ENCODE results near the gene TENM3.
"Not testable (repeated sequence)": the region's sequence is repeated elsewhere in the genome, so short reads cannot be mapped to it uniquely, and the experiment has no call there.

TENM3 gene

GRCh38 chr4:182228991-182229577 is 14.1 kb upstream of the TENM3 start:
- no peak for DNase-seq

- DNase-seq: no peak
Observed at GRCh38 chr4:182230256-182230655, 12.9 kb upstream of the TENM3 start.

DNA sequence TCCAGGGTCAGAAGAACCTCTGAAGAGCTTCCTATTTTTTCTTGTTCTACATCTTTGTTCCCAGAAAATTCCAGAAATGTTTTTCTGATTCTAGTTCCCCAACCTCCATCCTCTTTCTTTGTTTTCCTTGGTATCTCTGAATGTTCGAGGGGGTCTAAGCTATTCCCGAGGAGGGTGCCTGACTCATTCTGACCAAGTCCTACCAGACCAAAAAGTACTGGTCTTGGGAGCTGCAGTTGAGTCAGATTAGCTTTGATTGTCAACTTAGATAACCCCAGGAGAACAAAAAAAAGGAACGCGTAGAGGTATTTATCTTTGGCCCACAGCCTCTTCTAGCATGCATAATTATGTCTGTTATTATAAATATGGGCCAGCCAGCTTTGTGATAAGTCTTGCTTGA is 12.1 kb upstream of the TENM3 start:
- DNase-seq: no peak

- no peak for DNase-seq
Observed at GRCh38 chr4:182231496-182231895, 11.7 kb upstream of the TENM3 start.

- no peak for DNase-seq
Observed at GRCh38 chr4:182233310-182234090, 9.7 kb upstream of the TENM3 start.

DNA sequence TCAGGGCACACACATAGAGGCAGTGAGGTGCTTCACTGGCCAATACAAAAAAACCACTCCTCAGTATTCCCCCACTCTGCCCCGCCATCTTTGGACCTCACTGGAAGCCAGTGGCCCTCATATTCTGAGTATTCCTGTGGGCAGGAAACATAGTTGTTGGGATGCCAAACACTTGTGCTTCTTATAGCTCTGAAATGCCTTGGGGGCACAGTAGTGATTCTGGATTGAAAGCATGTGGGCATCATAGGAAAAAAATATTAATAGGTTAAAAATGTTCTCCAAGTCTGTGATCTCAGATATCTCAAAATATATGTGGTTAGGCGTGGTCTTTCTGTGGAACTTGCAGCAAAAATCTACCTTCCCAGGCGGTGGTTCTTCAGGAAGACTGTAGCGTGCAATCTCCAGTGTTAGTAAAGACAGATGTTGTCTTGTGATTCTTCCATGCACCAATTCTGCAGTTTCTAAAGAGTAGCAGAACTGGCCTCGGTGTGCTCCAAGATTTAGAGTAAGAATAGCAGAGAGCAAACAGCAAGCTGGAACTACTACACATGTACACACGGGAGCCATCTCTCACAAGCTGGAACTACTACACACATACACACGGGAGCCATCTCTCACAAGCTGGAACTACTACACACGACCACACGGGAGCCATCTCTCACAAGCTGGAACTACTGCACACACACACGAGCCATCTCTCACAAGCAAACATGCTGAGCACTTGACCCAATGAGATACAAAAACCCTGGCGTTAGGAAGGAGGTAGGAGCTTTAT is 8.0 kb upstream of the TENM3 start:
- DNase-seq: no peak

DNA sequence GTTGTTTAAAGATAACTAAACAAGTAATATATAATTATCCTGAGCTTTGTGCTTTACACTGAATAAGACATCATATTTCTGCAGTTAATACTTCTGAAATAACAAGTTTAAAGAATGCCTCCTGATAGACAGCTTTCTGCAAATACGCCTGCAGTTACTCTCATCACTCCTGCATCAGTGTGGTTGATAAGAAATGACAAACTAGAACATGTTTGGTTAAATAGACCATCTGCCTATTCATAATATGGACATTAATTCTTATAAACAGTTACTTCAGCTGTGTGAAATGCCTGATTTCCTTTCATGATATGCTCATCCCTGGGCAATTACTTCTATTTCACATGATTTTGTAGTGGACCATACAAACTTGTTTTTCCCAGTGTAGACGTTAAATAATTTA is 7.0 kb upstream of the TENM3 start:
- no peak for DNase-seq

DNA sequence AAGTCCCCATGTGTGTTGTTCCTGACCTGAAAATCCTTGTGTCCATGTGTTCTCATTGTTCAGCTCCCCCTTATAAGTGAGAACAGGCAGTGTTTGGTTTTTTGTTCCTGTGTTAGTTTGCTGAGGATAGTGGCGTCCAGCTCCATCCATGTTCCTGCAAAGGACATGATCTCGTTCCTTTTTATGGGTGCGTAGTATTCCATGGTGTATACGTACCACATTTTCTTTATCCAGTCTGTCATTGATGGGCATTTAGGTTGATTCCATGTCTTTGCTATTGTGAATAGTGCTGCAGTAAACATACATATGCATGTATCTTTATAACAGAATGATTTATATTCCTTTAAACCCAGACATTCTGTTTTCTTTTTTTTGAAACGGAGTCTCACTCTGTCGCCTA is 6.2 kb upstream of the TENM3 start:
- not testable (repeated sequence) for DNase-seq

- DNase-seq: no peak
Observed at GRCh38 chr4:182238355-182238931, 4.8 kb upstream of the TENM3 start.

GRCh38 chr4:182240161-182241130 is 2.8 kb upstream of the TENM3 start:
- no peak for DNase-seq

DNA sequence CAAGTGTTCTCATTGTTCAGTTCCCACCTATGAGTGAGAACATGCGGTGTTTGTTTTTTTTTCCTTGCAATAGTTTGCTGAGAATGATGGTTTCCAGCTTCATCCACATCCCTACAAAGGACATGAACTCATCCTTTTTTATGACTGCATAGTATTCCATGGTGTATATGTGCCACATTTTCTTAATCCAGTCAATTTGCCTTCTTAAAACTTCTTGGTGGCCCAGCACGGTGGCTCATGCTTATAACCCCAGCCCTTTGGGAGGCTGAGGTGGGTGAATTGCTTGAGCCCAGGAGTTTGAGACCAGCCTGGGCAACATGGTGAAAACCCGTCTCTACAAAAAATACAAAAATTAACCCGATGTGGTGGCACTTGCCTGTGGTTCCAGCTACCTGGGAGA is 942 bp upstream of the TENM3 start:
- not testable (repeated sequence) for DNase-seq

- no peak for DNase-seq
Observed at GRCh38 chr4:182242787-182243186, 415 bp upstream of the TENM3 start.

DNA sequence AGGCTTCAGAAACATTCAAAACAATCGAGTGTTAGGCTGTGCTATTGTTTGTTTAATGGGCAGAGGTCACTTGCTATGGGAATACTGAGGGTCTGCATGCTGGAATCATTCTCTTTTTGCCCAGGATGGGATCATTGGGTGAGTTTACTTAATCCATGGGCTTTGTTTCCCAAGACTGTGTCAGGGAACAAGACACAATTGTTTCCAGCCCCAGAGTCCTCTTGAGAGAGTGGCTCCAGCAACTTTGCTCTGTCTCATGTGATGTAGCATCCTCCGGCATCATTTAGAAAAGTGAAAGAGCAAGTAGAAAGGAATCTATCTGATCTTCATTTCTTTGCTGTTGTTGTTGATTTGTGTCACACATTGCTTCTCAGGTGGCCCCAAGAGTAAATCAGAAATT is 1.8 kb downstream of the TENM3 start:
- no peak for DNase-seq

- DNase-seq: no peak
Observed at GRCh38 chr4:182245541-182246215, 2.5 kb downstream of the TENM3 start.

DNA sequence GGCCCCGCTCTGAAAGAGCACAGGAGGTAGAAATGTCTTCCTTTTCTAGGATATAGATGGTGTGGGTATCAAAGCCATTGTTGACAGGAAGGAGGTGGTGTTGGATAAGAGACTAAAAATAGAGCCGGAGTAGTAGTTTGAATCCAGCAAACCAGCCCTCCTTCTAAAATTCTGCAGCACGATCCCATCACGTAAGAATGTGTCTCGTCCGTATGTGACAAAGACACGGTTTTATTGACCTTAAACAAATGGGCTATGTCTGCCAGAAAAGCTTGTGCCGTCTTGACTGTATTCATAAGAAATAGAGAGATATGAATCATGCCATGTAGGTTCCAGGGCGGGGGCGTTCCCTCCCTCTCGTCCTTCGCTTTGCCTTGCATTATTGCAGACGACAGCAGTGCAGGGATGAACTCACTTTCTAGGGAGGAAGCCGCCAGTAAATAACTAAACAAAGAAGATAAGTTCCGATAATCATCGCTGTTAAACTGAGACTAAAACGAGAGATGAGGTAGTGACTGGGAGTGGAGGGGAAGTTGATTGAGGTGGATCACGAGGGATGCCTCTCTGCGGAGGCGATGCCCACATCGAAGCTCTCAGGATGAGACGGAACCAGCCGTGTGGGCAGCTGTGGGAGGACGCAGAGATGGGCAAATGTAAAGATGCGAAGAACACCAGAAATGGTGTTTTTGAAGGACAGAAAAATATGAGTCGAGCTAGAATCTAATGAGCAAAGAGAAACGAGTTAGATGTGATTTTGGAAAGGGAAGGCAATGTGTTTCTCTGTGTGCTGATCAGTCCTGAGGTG is 3.4 kb downstream of the TENM3 start:
- no peak for DNase-seq

DNA sequence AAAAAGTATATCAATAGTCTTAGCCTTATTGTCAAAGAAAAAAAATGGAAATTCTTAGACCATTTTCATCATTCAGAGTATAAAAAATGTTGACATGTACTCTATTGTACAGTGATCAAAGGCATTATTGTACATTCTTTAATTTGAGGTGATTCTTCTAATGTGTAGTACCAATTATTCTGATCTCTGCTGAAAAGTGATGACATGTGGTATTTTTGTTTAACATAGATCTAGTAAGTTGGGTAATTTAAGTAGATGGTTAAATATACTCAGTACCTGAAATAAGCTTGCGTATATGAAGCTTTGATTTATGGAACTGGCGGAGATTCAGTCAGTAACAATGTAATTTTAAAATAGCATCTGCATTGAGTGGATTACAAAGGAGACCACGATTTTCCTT is 5.1 kb downstream of the TENM3 start:
- no peak for DNase-seq

GRCh38 chr4:182250446-182250845 is 7.2 kb downstream of the TENM3 start:
- no peak for DNase-seq

GRCh38 chr4:182251116-182251515 is 7.9 kb downstream of the TENM3 start:
- no peak for DNase-seq

DNA sequence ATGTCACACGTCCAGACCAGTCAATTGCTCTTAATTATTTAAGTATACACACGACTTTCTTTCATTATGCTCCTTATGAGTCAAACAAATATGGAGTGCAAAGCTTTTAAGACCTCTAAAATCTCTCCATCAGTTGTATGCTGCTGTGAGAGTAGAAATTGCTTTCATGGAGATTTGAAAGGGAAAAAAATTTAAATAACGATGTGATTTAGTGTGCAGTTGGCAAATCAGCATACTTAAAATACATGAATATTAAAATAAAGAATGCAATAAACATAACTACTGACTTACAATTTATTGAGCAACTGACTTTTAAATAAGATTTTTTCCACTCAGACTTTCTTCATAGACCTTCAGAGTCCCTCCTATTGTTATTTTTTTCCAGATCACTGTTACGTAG is 9.0 kb downstream of the TENM3 start:
- DNase-seq: no peak

DNA sequence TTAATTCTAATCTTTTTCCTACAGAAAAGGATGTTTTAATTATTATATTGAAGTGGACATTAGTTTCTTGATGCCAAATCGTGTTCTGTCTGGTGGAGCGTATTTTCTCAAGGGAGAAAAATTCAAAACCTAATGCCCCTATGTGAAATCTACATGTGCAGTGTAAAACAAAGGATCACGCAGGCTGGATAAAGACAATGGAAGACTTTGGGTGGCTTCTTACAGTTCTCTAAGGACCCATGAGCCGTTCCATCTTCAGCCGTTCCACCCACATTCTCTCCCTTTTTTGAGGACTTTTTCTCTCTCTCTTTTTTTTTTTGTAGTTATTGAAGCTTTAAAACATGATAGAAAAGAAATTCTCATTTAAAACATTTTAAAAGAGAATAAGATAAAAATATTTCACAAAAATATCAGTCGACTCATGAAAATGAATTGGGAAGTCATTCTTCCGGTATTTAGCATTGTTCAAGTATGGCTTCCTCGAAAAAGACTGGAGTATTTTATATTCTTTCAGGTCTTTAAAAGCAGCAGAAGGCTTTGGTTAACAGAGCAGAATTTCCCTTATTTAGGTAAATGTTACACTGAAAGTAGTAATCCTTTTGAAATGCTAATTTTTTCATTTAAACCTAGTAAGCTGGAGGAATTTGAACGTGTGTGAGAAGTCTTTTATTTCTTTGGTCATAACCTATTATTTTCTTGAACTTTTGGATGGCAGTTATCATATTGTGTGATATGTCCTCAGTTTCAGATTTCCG is 11.0 kb downstream of the TENM3 start:
- DNase-seq: no peak

All from activated naive CD4-positive, alpha-beta T cell treated with anti-CD3 and anti-CD28 coated beads, Interleukin-2, amount 50 U/mL, for 16 hours (primary cell).